GM12891 (cell line): ENCODE measurements around the gene RGS7.

Source experiments
- POLR2A ChIP-seq: IDR thresholded peaks from 2 replicates; pipeline ENCODE4 v1.6.1; 2011; ENCODE audit warnings: low read depth, low read length, control low read depth
- POLR2AphosphoS5 ChIP-seq: IDR thresholded peaks from 2 replicates; pipeline ENCODE4 v1.6.1; 2011; ENCODE audit warnings: low read depth, low read length, control low read depth
- SPI1 ChIP-seq: IDR thresholded peaks from 2 replicates; pipeline ENCODE4 v1.6.1; 2011; ENCODE audit warnings: low read depth, low read length, control low read depth
- TAF1 ChIP-seq: IDR thresholded peaks from 2 replicates; pipeline ENCODE4 v1.6.1; 2011; ENCODE audit warnings: low read depth, low read length, control low read depth

DNA sequence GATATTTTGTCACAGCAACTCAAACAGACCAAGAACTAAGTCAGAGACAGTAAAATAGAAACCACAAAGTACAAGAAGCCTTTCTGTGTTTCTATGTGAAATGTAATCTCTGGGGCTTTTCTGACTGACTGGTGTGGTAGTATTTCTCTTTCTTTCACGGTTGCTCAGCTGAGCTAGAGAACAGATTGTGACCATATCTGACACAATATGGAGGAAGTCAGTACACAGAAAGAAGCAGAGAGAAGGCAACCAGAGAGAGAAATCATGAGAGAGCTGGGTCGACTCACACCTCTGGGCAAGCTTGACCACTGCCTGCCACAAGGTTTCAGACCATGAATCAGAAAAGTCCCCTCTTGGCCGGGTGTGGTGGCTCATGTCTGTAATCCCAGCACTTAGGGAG is 536.2 kb downstream of the RGS7 start:
- TF ChIP-seq POLR2A (no peak), TAF1 (no peak), SPI1 (no peak), POLR2AphosphoS5 (no peak)
